Gastroesophageal sphincter (tissue), 4 donors: ENCODE measurements around the gene DUSP23. TPM values are rescaled to one million over a fixed set of nuclear protein-coding genes. Genes with fewer than 3 reads are reported as not detected.

Source experiments
- ATAC-seq: fragments of 150-250 bp; one replicate; pipeline ENCODE4 v1.9.1; 2016; ENCODE audit warnings: mild to moderate bottlenecking, moderate library complexity
- H3K27ac ChIP-seq, 4 donors: fragments of 200-600 bp; sonication (generic) in 3 of 4; 1 replicate in 3 of 4; 2 replicates in 1 of 4; pipeline ENCODE4 v1.5.1; 2016 to 2019
- H3K27me3 ChIP-seq: fragments of 200-600 bp; sonication (generic); one replicate; pipeline ENCODE4 v1.5.1; 2019
- H3K36me3 ChIP-seq, 2 donors: fragments of 200-600 bp; sonication (generic); one replicate each; pipeline ENCODE4 v1.5.1; 2019; ENCODE audit warnings: control low read depth in 1 of 2
- H3K4me1 ChIP-seq, 3 donors: fragments of 200-600 bp; sonication (generic); 1 replicate in 2 of 3; 2 replicates in 1 of 3; pipeline ENCODE4 v1.5.1; 2016 to 2019; ENCODE audit warnings: control low read depth in 2 of 3
- H3K4me3 ChIP-seq, 2 donors: fragments of 200-600 bp; sonication (generic); one replicate each; pipeline ENCODE4 v1.5.1; 2019; ENCODE audit warnings: mild to moderate bottlenecking in 1 of 2, moderate library complexity in 1 of 2
- H3K9me3 ChIP-seq, 3 donors: fragments of 200-600 bp; sonication (generic); one replicate each; pipeline ENCODE4 v1.5.1; 2017 to 2019; ENCODE audit warnings: control low read depth in 2 of 3
- CTCF ChIP-seq, 4 experiments: fragments of 200-600 bp in 2 of 4; fragments of 450-650 bp in 2 of 4; sonication (generic) in 1 of 4; IDR thresholded peaks; one replicate each; pipeline ENCODE4 v1.5.1; 2017 to 2019; ENCODE audit warnings: antibody characterized with exemption in 4 of 4, mild to moderate bottlenecking in 2 of 4, moderate library complexity in 2 of 4
- EP300 ChIP-seq: sonication (generic); formaldehyde crosslinking; IDR thresholded peaks from one replicate; pipeline ENCODE4 v1.6.1; 2017; ENCODE audit warnings: antibody characterized with exemption, mild to moderate bottlenecking
- POLR2A ChIP-seq, 2 donors: fragments of 450-650 bp; IDR thresholded peaks; one replicate each; pipeline ENCODE4 v1.6.1; 2017; ENCODE audit warnings: antibody characterized with exemption in 2 of 2, mild to moderate bottlenecking in 2 of 2, moderate library complexity in 1 of 2
- POLR2AphosphoS5 ChIP-seq: sonication (generic); formaldehyde crosslinking; IDR thresholded peaks from one replicate; pipeline ENCODE4 v1.6.1; 2017; ENCODE audit warnings: antibody characterized with exemption
- WGBS, 2 donors: methylation state at CpG; one replicate each; pipeline ENCODE4 v1.1.5; 2018; ENCODE audit warnings: low coverage in 1 of 2; 5-methylcytosine and 5-hydroxymethylcytosine counted together
- total RNA-seq, 4 donors: library from RNA; depleted of rRNA; stranded (reverse); fragments of >200 nt; gene quantifications; one replicate each; pipeline ENCODE4 v1.1.0, GENCODE V29; 2016

Gene DUSP23
- total RNA-seq, 4 donors from 2014 or later = 45.9 to 64.3 (median 56.4) TPM

- ATAC-seq = no peak
- WGBS, 2 donors = 61 to 77% methylated on average over 3 to 4 of the region's 4 CpGs
- TF ChIP-seq POLR2A (IDR thresholded peaks at IDR 0.05) = no peak
- Histone ChIP-seq H3K27me3 (no peaks in the 10 kb centered on the region), H3K4me1 (no peaks in the 10 kb centered on the region), H3K27ac (peak overlapping the region in 1 of 4 donors; percentile 23), H3K4me3 (no peak overlapping the region), H3K36me3 (no peaks in the 10 kb centered on the region), H3K9me3 (no peaks in the 10 kb centered on the region)
Observed at GRCh38 chr1:159753386-159753785, 27.4 kb upstream of the DUSP23 start.

GRCh38 chr1:159755451-159756007 is 25.2 kb upstream of the DUSP23 start:
- H3K4me3 ChIP-seq = no peak overlapping the region
- no peaks in the 10 kb centered on the region for H3K9me3 ChIP-seq
- 88 to 90% methylated on average over 1 to 3 of the region's 3 CpGs for WGBS, 2 donors
- no peaks in the 10 kb centered on the region for H3K4me1 ChIP-seq
- ATAC-seq = no peak
- H3K27me3 ChIP-seq = no peaks in the 10 kb centered on the region
- TF ChIP-seq CTCF (IDR thresholded peaks at IDR 0.05) = no peak
- no peak for TF ChIP-seq POLR2A (IDR thresholded peaks at IDR 0.05)
- TF ChIP-seq EP300 = no peak
- no peak for TF ChIP-seq POLR2AphosphoS5
- H3K27ac ChIP-seq = no peak overlapping the region
- H3K36me3 ChIP-seq = no peaks in the 10 kb centered on the region

DNA sequence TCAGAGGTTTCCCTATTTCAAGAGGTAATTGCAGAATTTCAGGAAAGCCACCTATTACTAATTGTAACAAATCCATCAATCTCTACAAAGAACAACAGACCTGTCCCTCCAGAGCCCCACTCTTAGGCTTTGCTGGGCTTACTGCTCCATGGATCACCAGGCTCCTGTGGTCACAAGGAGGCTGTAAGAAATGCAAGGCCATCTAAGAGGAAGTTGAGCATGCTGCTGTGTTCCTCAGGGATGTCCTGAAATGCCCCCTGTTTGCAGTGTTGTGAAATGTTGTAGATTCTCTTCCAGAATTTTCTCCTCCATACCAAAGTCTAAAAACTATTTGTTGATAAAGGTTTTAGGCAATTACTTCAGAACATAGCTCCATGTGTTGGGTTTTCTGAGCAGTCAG is 24.4 kb upstream of the DUSP23 start:
- no peaks in the 10 kb centered on the region for H3K4me1 ChIP-seq
- ATAC-seq = no peak
- TF ChIP-seq CTCF (IDR thresholded peaks at IDR 0.05) (no peak), POLR2AphosphoS5 (no peak), EP300 (no peak), POLR2A (IDR thresholded peaks at IDR 0.05) (no peak)

DNA sequence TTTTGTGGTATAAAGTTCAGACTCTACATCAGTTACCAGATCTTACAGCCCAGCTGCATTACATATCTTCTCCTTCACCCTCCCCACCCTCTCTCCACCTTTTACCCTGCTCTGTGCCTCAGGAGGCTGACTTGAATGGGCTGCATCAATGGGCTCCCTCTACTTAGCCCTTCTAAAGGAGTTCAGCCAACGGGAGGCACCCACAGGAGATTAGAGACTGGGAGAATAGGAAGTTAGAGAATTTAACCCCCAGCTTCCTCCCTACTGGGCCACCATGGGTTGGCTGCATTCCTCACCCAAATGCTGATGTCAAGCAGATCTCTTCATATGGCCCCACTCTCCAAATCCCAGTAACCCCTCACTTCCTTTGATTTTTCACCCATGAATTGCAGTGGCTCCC is 17.1 kb upstream of the DUSP23 start:
- no peak for TF ChIP-seq EP300
- no peak for TF ChIP-seq POLR2AphosphoS5
- no peak for TF ChIP-seq CTCF (IDR thresholded peaks at IDR 0.05)
- TF ChIP-seq POLR2A (IDR thresholded peaks at IDR 0.05) = no peak
- Histone ChIP-seq H3K9me3 (no peaks in the 10 kb centered on the region), H3K27ac (no peak overlapping the region), H3K4me3 (no peak overlapping the region), H3K27me3 (peaks cover 6% of the 10 kb centered on the region), H3K4me1 (no peaks in the 10 kb centered on the region), H3K36me3 (no peaks in the 10 kb centered on the region)
- 18% methylated on average over 1 of the region's 1 CpG; no CpG with 5 or more reads in 1 of the 2 donors for WGBS, 2 donors
- no peak for ATAC-seq

More for the DNA sequence above, 24.4 kb upstream of the DUSP23 start:
- Histone ChIP-seq H3K27me3 (no peaks in the 10 kb centered on the region), H3K36me3 (no peaks in the 10 kb centered on the region), H3K27ac (no peak overlapping the region), H3K4me3 (no peak overlapping the region), H3K9me3 (no peaks in the 10 kb centered on the region)

DNA sequence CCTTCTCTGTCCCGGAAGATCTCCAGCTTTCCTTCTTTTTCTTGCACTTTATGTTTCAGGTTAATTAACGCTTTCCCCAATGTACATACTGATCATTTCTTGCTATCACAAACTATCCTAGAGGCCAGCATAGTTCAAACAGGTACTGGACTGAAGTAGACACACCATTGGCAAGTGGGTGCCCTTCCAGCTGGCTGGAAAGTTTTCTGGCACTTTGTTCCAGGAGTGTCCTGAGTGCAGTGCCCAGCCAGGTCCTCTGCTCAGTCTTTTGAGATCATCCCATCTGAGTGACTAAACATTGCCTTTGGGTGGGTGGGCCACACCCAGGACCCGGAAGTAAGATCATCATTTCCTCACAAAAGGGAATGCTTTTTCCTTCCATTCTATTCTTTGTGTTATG is 15.0 kb upstream of the DUSP23 start:
- Histone ChIP-seq H3K4me1 (no peaks in the 10 kb centered on the region), H3K9me3 (no peaks in the 10 kb centered on the region), H3K27me3 (peaks cover 6% of the 10 kb centered on the region), H3K4me3 (no peak overlapping the region), H3K27ac (no peak overlapping the region), H3K36me3 (no peaks in the 10 kb centered on the region)
- TF ChIP-seq EP300 (no peak), POLR2A (IDR thresholded peaks at IDR 0.05) (no peak), CTCF (IDR thresholded peaks at IDR 0.05) (no peak), POLR2AphosphoS5 (no peak)
- no peak for ATAC-seq
- 77 to 89% methylated on average over 3 of the region's 3 CpGs for WGBS, 2 donors
